ENCODE results near the gene MRTFB.

Gene MRTFB

DNA sequence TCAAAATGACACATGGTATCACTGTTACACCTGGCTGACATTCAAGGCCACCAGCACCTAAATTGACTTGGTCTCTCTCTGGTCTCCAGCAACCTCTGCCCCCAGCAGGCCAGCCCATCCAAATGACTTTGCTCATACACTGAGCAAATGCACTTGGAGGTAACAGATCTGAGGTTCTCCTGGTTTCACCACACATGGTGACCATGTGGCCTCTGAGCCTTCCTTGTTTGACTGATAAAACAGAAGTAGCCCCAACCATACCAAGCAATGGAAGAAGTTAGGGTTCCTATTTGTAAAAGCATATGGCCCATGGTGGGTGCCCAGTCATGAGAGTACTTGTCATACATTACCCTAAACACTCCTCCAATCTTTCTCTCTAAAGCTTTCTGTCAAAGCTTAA is 181.7 kb downstream of the MRTFB start:
- no peak for ATAC-seq
- TF ChIP-seq ESRRG (CRISPR knock-in tag; IDR thresholded peaks at IDR 0.05) (no peak), ZC3H10 (CRISPR knock-in tag; IDR thresholded peaks at IDR 0.05) (no peak), PPARA (CRISPR knock-in tag; IDR thresholded peaks at IDR 0.05; ENCODE audit: borderline replicate concordance) (no peak), BACH2 (CRISPR knock-in tag; IDR thresholded peaks at IDR 0.05; ENCODE audit: borderline replicate concordance) (no peak), TOX (CRISPR knock-in tag; IDR thresholded peaks at IDR 0.05; ENCODE audit: borderline replicate concordance) (no peak), CSDC2 (CRISPR knock-in tag; IDR thresholded peaks at IDR 0.05) (no peak), ZNF8 (CRISPR knock-in tag; IDR thresholded peaks at IDR 0.05) (no peak), ZFP3 (CRISPR knock-in tag; IDR thresholded peaks at IDR 0.05) (no peak), ISL1 (CRISPR knock-in tag; IDR thresholded peaks at IDR 0.05) (no peak), ZNF565 (CRISPR knock-in tag; conservative IDR thresholded peaks at IDR 0.05; ENCODE audit: low read depth) (no peak), TCF4 (CRISPR knock-in tag; IDR thresholded peaks at IDR 0.05; ENCODE audit: borderline replicate concordance) (no peak), SNAI2 (CRISPR knock-in tag; IDR thresholded peaks at IDR 0.05) (no peak), ARNTL (CRISPR knock-in tag; IDR thresholded peaks at IDR 0.05; ENCODE audit: borderline replicate concordance, low read depth) (no peak)
- TF ChIP-seq, protein P1, sequence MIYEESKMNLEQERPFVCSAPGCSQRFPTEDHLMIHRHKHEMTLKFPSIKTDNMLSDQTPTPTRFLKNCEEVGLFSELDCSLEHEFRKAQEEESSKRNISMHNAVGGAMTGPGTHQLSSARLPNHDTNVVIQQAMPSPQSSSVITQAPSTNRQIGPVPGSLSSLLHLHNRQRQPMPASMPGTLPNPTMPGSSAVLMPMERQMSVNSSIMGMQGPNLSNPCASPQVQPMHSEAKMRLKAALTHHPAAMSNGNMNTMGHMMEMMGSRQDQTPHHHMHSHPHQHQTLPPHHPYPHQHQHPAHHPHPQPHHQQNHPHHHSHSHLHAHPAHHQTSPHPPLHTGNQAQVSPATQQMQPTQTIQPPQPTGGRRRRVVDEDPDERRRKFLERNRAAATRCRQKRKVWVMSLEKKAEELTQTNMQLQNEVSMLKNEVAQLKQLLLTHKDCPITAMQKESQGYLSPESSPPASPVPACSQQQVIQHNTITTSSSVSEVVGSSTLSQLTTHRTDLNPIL (CRISPR knock-in tag; IDR thresholded peaks at IDR 0.05; ENCODE audit: low read depth): no peak
- TF ChIP-seq, protein P2, sequence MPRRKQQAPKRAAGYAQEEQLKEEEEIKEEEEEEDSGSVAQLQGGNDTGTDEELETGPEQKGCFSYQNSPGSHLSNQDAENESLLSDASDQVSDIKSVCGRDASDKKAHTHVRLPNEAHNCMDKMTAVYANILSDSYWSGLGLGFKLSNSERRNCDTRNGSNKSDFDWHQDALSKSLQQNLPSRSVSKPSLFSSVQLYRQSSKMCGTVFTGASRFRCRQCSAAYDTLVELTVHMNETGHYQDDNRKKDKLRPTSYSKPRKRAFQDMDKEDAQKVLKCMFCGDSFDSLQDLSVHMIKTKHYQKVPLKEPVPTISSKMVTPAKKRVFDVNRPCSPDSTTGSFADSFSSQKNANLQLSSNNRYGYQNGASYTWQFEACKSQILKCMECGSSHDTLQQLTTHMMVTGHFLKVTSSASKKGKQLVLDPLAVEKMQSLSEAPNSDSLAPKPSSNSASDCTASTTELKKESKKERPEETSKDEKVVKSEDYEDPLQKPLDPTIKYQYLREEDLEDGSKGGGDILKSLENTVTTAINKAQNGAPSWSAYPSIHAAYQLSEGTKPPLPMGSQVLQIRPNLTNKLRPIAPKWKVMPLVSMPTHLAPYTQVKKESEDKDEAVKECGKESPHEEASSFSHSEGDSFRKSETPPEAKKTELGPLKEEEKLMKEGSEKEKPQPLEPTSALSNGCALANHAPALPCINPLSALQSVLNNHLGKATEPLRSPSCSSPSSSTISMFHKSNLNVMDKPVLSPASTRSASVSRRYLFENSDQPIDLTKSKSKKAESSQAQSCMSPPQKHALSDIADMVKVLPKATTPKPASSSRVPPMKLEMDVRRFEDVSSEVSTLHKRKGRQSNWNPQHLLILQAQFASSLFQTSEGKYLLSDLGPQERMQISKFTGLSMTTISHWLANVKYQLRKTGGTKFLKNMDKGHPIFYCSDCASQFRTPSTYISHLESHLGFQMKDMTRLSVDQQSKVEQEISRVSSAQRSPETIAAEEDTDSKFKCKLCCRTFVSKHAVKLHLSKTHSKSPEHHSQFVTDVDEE (CRISPR knock-in tag; IDR thresholded peaks at IDR 0.05): no peak
- TF ChIP-seq, protein P3, sequence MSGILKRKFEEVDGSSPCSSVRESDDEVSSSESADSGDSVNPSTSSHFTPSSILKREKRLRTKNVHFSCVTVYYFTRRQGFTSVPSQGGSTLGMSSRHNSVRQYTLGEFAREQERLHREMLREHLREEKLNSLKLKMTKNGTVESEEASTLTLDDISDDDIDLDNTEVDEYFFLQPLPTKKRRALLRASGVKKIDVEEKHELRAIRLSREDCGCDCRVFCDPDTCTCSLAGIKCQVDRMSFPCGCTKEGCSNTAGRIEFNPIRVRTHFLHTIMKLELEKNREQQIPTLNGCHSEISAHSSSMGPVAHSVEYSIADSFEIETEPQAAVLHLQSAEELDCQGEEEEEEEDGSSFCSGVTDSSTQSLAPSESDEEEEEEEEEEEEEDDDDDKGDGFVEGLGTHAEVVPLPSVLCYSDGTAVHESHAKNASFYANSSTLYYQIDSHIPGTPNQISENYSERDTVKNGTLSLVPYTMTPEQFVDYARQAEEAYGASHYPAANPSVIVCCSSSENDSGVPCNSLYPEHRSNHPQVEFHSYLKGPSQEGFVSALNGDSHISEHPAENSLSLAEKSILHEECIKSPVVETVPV (CRISPR knock-in tag; IDR thresholded peaks at IDR 0.05): no peak
- TF ChIP-seq, protein P4, sequence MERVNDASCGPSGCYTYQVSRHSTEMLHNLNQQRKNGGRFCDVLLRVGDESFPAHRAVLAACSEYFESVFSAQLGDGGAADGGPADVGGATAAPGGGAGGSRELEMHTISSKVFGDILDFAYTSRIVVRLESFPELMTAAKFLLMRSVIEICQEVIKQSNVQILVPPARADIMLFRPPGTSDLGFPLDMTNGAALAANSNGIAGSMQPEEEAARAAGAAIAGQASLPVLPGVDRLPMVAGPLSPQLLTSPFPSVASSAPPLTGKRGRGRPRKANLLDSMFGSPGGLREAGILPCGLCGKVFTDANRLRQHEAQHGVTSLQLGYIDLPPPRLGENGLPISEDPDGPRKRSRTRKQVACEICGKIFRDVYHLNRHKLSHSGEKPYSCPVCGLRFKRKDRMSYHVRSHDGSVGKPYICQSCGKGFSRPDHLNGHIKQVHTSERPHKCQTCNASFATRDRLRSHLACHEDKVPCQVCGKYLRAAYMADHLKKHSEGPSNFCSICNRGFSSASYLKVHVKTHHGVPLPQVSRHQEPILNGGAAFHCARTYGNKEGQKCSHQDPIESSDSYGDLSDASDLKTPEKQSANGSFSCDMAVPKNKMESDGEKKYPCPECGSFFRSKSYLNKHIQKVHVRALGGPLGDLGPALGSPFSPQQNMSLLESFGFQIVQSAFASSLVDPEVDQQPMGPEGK (CRISPR knock-in tag; IDR thresholded peaks at IDR 0.05; ENCODE audit: borderline replicate concordance): no peak

DNA sequence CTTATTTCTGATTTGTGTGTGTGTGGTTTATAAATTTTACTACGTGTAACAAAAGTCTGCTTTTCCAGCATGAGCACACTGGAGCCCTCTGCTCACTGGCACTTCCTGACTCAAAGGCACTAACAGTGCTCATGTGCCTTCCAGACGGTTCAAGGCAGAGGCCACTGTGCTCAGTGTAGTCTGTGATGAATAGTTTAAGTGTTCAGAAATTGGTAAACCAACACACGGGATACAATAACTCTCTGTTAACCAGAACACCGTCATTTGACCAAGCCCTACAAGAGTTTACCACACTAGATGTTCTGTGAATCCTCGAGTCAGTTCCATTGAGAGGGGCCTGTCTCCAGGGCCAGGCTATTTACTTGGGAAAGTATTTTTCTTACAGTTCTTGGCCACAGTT is 191.9 kb downstream of the MRTFB start:
- TF ChIP-seq ZNF8 (CRISPR knock-in tag; IDR thresholded peaks at IDR 0.05) (no peak), ZC3H10 (CRISPR knock-in tag; IDR thresholded peaks at IDR 0.05) (no peak), RARB (CRISPR knock-in tag; IDR thresholded peaks at IDR 0.05) (no peak), OSR1 (CRISPR knock-in tag; IDR thresholded peaks at IDR 0.05) (no peak), CSDC2 (CRISPR knock-in tag; IDR thresholded peaks at IDR 0.05) (no peak)
- TF ChIP-seq, protein P5, sequence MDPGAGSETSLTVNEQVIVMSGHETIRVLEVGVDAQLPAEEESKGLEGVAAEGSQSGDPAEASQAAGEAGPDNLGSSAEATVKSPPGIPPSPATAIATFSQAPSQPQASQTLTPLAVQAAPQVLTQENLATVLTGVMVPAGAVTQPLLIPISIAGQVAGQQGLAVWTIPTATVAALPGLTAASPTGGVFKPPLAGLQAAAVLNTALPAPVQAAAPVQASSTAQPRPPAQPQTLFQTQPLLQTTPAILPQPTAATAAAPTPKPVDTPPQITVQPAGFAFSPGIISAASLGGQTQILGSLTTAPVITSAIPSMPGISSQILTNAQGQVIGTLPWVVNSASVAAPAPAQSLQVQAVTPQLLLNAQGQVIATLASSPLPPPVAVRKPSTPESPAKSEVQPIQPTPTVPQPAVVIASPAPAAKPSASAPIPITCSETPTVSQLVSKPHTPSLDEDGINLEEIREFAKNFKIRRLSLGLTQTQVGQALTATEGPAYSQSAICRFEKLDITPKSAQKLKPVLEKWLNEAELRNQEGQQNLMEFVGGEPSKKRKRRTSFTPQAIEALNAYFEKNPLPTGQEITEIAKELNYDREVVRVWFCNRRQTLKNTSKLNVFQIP (CRISPR knock-in tag; IDR thresholded peaks at IDR 0.05; ENCODE audit: borderline replicate concordance, low read depth): no peak
- TF ChIP-seq, protein P3 (CRISPR knock-in tag; IDR thresholded peaks at IDR 0.05): no peak
- TF ChIP-seq, protein P1 (CRISPR knock-in tag; IDR thresholded peaks at IDR 0.05; ENCODE audit: low read depth): no peak
- ATAC-seq: no peak
